ENCODE measurements around the gene BNIP3.
A peak's percentile ranks its signal among the peaks of the same experiment; 100 is the strongest.

Gene BNIP3

GRCh38 chr10:131944976-131945695 lies 36.6 kb downstream of the BNIP3 start:
- Mint-ChIP-seq H3K9me3 (no peaks in the 10 kb centered on the region), H3K4me3 (no peak overlapping the region), H3K4me1 (peaks cover 13% of the 10 kb centered on the region), H3K27ac (peak overlapping the region; percentile 69 to 72 (median 71)), H3K36me3 (ENCODE audit: low read depth) (peaks cover 79% of the 10 kb centered on the region), H3K27me3 (ENCODE audit: low read depth) (no peaks in the 10 kb centered on the region)
- TF ChIP-seq CTCF (IDR thresholded peaks at IDR 0.05; ENCODE audit: unreplicated experiment in 3 of 3): no peak

GRCh38 chr10:131944412-131944811 lies 37.3 kb downstream of the BNIP3 start:
- no peaks in the 10 kb centered on the region for H3K9me3 Mint-ChIP-seq
- no peak for TF ChIP-seq CTCF (IDR thresholded peaks at IDR 0.05; ENCODE audit: unreplicated experiment in 3 of 3)
- peak overlapping the region; percentile 69 to 72 (median 71) for H3K27ac Mint-ChIP-seq
- peaks cover 13% of the 10 kb centered on the region for H3K4me1 Mint-ChIP-seq
- H3K27me3 Mint-ChIP-seq (ENCODE audit: low read depth): no peaks in the 10 kb centered on the region
- H3K36me3 Mint-ChIP-seq (ENCODE audit: low read depth): peaks cover 82% of the 10 kb centered on the region
- H3K4me3 Mint-ChIP-seq: no peak overlapping the region

GRCh38 chr10:131943021-131943814 lies 38.5 kb downstream of the BNIP3 start:
- no peaks in the 10 kb centered on the region for H3K27me3 Mint-ChIP-seq (ENCODE audit: low read depth)
- no peak overlapping the region for H3K4me3 Mint-ChIP-seq
- peak overlapping the region in 2 of 3 experiments; percentile 47 to 71 for H3K27ac Mint-ChIP-seq
- H3K36me3 Mint-ChIP-seq (ENCODE audit: low read depth): peaks cover 76% of the 10 kb centered on the region
- H3K9me3 Mint-ChIP-seq: no peaks in the 10 kb centered on the region
- peaks cover 13% of the 10 kb centered on the region for H3K4me1 Mint-ChIP-seq
- TF ChIP-seq CTCF (IDR thresholded peaks at IDR 0.05; ENCODE audit: unreplicated experiment in 3 of 3): peak; percentile 15 to 42 (median 22)

- Mint-ChIP-seq H3K9me3 (no peaks in the 10 kb centered on the region), H3K36me3 (ENCODE audit: low read depth) (peaks cover 76% of the 10 kb centered on the region), H3K4me3 (no peak overlapping the region), H3K27ac (no peak overlapping the region), H3K27me3 (ENCODE audit: low read depth) (no peaks in the 10 kb centered on the region), H3K4me1 (peaks cover 13% of the 10 kb centered on the region)
- TF ChIP-seq CTCF (IDR thresholded peaks at IDR 0.05; ENCODE audit: unreplicated experiment in 3 of 3): no peak
Observed at GRCh38 chr10:131942455-131942854, 39.3 kb downstream of the BNIP3 start.

- peaks cover 5% of the 10 kb centered on the region for H3K4me1 Mint-ChIP-seq
- H3K36me3 Mint-ChIP-seq (ENCODE audit: low read depth): peaks cover 56% of the 10 kb centered on the region
- H3K9me3 Mint-ChIP-seq: no peaks in the 10 kb centered on the region
- no peaks in the 10 kb centered on the region for H3K27me3 Mint-ChIP-seq (ENCODE audit: low read depth)
- no peak overlapping the region for H3K27ac Mint-ChIP-seq
- TF ChIP-seq CTCF (IDR thresholded peaks at IDR 0.05; ENCODE audit: unreplicated experiment in 3 of 3): no peak
- H3K4me3 Mint-ChIP-seq: no peak overlapping the region
Observed at GRCh38 chr10:131938681-131939080, 43.0 kb downstream of the BNIP3 start.
